GM21526 (cell line): Measurements from ENCODE around the gene TBKBP1.

ENCODE experiments used
- ATAC-seq: cut with Tn5 transposase; IDR thresholded peaks from one replicate; pipeline ENCODE4 v1.9.1; 2021; ENCODE audit warnings: moderate library complexity; ENCODE audit not compliant: unreplicated experiment, low FRiP score

The TBKBP1 gene

GRCh38 chr17:47697906-47698711 is 4.1 kb downstream of the TBKBP1 start:
- no peak for ATAC-seq

GRCh38 chr17:47698749-47699535 is 5.0 kb downstream of the TBKBP1 start:
- ATAC-seq: no peak

GRCh38 chr17:47699536-47699840 is 5.5 kb downstream of the TBKBP1 start:
- ATAC-seq: no peak

GRCh38 chr17:47700471-47701449 is 6.8 kb downstream of the TBKBP1 start:
- ATAC-seq: no peak

GRCh38 chr17:47701608-47702007 is 7.6 kb downstream of the TBKBP1 start:
- no peak for ATAC-seq

GRCh38 chr17:47702391-47702995 is 8.5 kb downstream of the TBKBP1 start:
- no peak for ATAC-seq

- ATAC-seq: no peak
These were observed 9.2 kb downstream of the TBKBP1 start for GRCh38 chr17:47703191-47703591.

GRCh38 chr17:47703671-47704070 is 9.7 kb downstream of the TBKBP1 start:
- no peak for ATAC-seq

- no peak for ATAC-seq
These were observed 10.2 kb downstream of the TBKBP1 start for GRCh38 chr17:47704116-47704515.

- ATAC-seq: no peak
These were observed 10.8 kb downstream of the TBKBP1 start for GRCh38 chr17:47704736-47705135.

- no peak for ATAC-seq
These were observed 11.9 kb downstream of the TBKBP1 start for GRCh38 chr17:47705536-47706530.

GRCh38 chr17:47707056-47707804 is 13.3 kb downstream of the TBKBP1 start:
- ATAC-seq: no peak

- no peak for ATAC-seq
These were observed 13.9 kb downstream of the TBKBP1 start for GRCh38 chr17:47707884-47708283.

GRCh38 chr17:47708312-47708863 is 14.4 kb downstream of the TBKBP1 start:
- no peak for ATAC-seq

- ATAC-seq: no peak
These were observed 15.0 kb downstream of the TBKBP1 start for GRCh38 chr17:47708864-47709541.

- ATAC-seq: no peak
These were observed 15.6 kb downstream of the TBKBP1 start for GRCh38 chr17:47709594-47709993.

GRCh38 chr17:47711366-47712099 is 17.6 kb downstream of the TBKBP1 start:
- ATAC-seq: no peak
